Omental fat pad (tissue), 4 donors: ENCODE data around the gene EPB41L1. TPM values are rescaled to one million over a fixed set of nuclear protein-coding genes. Genes with fewer than 3 reads are reported as not detected.

Experiments used
- ATAC-seq: fragments of 150-250 bp; one replicate; pipeline ENCODE4 v1.9.1; 2016; ENCODE audit warnings: mild to moderate bottlenecking, moderate library complexity; ENCODE audit not compliant: low FRiP score
- DNase-seq: peaks from one replicate; pipeline ENCODE4 v3.0.0-alpha.2; 2019; ENCODE audit warnings: low spot score
- CTCF ChIP-seq, 3 donors: fragments of 450-650 bp; IDR thresholded peaks; one replicate each; pipeline ENCODE4 v1.5.1; 2016 to 2017; ENCODE audit warnings: antibody characterized with exemption in 3 of 3, mild to moderate bottlenecking in 3 of 3, moderate library complexity in 2 of 3
- total RNA-seq, 4 donors: library from RNA; depleted of rRNA; stranded (reverse); fragments of >200 nt; gene quantifications; one replicate each; pipeline ENCODE4 v1.1.0, GENCODE V29; 2016

The EPB41L1 gene
- total RNA-seq, 4 donors from 2014 or later: 27.4 to 55.5 (median 46.0) TPM

DNA sequence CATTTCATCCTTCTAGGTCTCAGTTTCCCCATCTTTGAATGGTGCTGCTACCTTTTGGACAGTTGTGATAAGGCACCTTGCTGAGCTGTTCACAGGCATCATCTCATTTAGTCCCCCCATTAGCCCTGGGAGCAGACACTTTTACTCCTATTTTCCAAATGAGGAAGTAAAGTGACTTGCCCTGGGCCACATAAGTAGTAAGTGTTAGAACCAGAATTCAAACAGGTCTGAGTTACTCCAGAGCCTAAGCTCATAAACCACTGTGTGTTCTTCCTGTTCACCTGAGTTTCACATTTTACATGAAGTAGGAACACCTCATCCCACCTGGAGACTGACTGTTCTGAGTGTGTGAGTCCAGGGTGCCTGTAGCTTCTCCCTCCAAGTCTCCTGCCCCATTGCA lies 43.5 kb upstream of the EPB41L1 start:
- DNase-seq (no peak), ATAC-seq (no peak)
- no peak for TF ChIP-seq CTCF (IDR thresholded peaks at IDR 0.05)

DNA sequence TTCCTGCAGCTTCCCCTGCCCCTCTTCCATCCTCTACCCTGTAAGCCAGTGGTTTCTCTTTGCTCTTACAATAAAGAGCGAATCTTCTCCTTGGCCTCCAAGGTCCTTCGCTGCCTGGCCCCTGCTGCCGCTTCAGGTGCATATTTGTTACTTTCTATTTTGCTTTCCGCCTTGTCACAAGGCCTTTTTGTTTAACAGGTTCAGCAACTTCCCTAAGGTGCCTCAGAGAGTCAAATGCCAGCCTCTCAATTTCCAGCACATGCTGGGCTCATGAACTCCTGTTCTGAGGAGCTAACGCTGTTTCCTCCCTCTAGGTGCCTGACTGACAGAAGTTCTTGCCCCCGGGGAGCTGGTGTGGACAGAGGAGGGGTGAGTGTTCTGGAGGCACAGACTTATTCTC lies 42.4 kb upstream of the EPB41L1 start:
- TF ChIP-seq CTCF (IDR thresholded peaks at IDR 0.05): no peak
- DNase-seq (no peak), ATAC-seq (no peak)

DNA sequence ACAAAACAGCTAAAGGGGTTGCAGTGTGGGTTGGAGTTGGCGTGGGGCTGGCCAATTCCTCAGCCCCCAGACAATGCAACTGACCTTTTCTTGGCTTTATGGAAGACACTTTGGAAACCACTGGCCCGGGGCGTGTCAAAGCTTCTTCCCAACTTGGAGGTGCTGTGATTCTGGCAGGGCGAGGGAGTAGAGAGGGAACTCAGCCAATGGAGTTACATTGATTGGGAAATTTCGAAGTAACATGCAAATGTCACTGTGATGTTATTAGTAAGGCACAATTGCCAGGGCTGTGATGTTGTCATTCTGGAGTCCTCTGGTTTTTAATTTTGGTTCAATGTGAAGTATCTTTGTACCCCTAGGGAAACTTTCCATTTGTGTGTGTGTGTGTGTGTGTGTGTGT lies 41.5 kb upstream of the EPB41L1 start:
- no peak for TF ChIP-seq CTCF (IDR thresholded peaks at IDR 0.05)
- ATAC-seq (no peak), DNase-seq (no peak)

- ATAC-seq (no peak), DNase-seq (no peak)
- no peak for TF ChIP-seq CTCF (IDR thresholded peaks at IDR 0.05)
Measured at GRCh38 chr20:36113566-36114250, 40.8 kb upstream of the EPB41L1 start.

DNA sequence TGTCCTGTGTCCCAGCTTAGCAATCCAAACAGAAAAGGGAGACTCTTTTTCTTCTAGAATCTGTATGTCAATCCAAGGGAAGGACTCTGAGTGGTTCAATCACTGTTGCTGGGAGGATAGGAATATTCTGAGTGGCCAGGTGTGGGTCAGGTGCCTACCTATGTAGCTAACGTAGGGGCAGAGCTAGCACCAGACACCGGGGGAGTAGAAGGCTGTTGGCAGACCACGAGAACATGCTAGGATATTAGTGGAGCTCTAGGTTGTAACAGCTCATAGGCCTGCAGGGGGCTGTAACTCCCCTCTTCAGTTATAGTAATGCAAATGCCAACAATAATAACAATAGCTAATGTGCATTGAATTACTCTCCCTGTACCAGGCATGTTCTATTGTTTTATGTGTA lies 39.8 kb upstream of the EPB41L1 start:
- no peak for ATAC-seq
- no peak for TF ChIP-seq CTCF (IDR thresholded peaks at IDR 0.05)
- no peak for DNase-seq

DNA sequence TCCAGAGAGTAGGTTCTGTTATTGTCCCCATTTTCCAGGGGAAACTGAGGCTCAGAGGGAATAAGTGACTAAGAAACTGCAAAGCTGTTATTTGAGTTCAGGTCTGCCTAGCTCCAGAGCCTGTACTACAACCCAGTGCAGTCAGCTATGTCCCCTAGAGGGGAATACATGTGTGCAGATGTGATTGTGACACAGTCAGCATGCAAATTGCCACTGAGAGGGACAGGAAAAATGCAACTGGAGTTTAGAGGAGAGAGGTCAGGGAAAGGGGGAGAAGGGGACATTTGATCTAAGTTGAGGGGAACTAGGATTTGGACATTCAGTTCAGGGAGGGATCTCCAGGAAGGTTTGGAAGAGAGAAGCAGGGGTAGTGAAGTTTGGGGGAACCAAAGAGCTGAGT lies 38.6 kb upstream of the EPB41L1 start:
- DNase-seq (no peak), ATAC-seq (no peak)
- TF ChIP-seq CTCF (IDR thresholded peaks at IDR 0.05): no peak

DNA sequence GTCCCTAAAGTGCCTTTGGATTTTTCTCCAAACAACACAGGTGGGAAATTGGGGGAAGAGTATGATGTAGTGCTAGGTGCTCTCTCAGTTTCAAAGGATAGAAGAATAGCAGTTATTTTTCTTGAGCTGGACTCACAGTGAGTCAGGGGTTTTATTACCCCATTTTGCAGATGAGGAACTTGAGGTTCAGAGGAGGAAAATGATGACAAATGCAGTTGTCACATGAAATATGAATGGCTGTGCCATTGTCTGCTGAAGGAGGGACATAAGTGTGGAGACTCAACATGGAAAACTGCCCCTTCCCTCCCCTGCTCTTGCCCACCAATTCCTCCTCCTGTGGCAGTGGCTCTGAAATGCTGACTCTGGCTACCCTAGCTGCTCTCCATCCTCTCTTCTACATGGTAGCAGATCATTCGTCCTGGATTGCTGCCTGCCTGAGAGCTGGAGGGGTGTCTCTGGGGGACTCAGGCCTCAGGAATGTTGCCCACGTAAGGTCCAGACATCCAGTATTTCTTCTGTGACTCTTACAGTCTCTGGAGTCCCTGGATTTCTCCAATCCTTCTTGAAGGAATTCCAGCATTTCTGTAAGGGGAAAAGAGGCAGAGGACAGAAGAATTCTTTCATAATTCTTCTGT lies 37.6 kb upstream of the EPB41L1 start:
- no peak for TF ChIP-seq CTCF (IDR thresholded peaks at IDR 0.05)
- DNase-seq: no peak
- ATAC-seq: peak; percentile 42
